HG02642 (cell line): ENCODE measurements around the gene POFUT2.

Experiments
- ATAC-seq: cut with Tn5 transposase; IDR thresholded peaks from one replicate; pipeline ENCODE4 v1.9.1; 2021; ENCODE audit warnings: mild to moderate bottlenecking; ENCODE audit not compliant: unreplicated experiment, poor library complexity

POFUT2 gene

GRCh38 chr21:45287438-45288391 lies at the start of gene POFUT2:
TSS of gene POFUT2 (minus strand) at chr21:45287895. CDS start at chr21:45287871, 24 bp downstream.
- peak; percentile 85 for ATAC-seq

- no peak for ATAC-seq
These were observed 49.2 kb upstream of the POFUT2 start for GRCh38 chr21:45336870-45337269.

- ATAC-seq = no peak
These were observed 48.8 kb upstream of the POFUT2 start for GRCh38 chr21:45336535-45336810.

- no peak for ATAC-seq
These were observed 48.3 kb upstream of the POFUT2 start for GRCh38 chr21:45335761-45336534.

GRCh38 chr21:45335151-45335760 lies 47.6 kb upstream of the POFUT2 start:
- no peak for ATAC-seq

GRCh38 chr21:45334591-45335081 lies 46.9 kb upstream of the POFUT2 start:
- ATAC-seq = no peak

GRCh38 chr21:45334134-45334533 lies 46.4 kb upstream of the POFUT2 start:
- ATAC-seq = no peak

GRCh38 chr21:45333583-45334121 lies 46.0 kb upstream of the POFUT2 start:
- no peak for ATAC-seq

GRCh38 chr21:45332981-45333582 lies 45.4 kb upstream of the POFUT2 start:
- no peak for ATAC-seq

- ATAC-seq = no peak
These were observed 44.7 kb upstream of the POFUT2 start for GRCh38 chr21:45332415-45332814.

GRCh38 chr21:45331531-45332147 lies 43.9 kb upstream of the POFUT2 start:
- no peak for ATAC-seq

- ATAC-seq = no peak
These were observed 43.2 kb upstream of the POFUT2 start for GRCh38 chr21:45330851-45331261.

- ATAC-seq = no peak
These were observed 42.5 kb upstream of the POFUT2 start for GRCh38 chr21:45330075-45330781.

- ATAC-seq = no peak
These were observed 41.8 kb upstream of the POFUT2 start for GRCh38 chr21:45329261-45330074.

- no peak for ATAC-seq
These were observed 40.8 kb upstream of the POFUT2 start for GRCh38 chr21:45328198-45329091.

GRCh38 chr21:45327441-45328197 lies 39.9 kb upstream of the POFUT2 start:
- no peak for ATAC-seq
